ENCODE results near the gene HDDC2.

Gene HDDC2

DNA sequence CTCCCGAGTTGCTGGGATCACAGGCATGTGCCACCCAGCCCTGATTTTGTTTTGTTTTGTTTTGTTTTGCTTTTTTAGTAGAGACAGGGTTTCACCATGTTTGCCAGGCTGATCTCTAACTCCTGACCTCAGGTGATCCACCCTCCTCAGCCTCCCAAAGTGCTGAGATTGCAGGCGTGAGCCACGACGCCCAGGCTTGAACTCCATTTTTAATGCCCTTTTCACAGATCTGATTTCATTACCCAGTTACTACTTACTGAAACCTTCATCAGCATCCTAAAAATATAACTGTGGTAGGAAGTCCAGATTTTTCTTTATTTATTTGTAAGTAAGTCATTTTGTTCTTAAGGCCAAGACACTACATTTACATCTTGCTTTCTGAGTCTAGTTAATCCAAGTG is 64.0 kb downstream of the HDDC2 start:
- POLR2A ChIA-PET: no interaction called here
- TF ChIP-seq FOXM1 (IDR thresholded peaks at IDR 0.05; ENCODE audit: borderline replicate concordance) (no peak), CTBP1 (IDR thresholded peaks at IDR 0.05; ENCODE audit: borderline replicate concordance) (no peak), SUZ12 (IDR thresholded peaks at IDR 0.05) (no peak), BHLHE40 (IDR thresholded peaks at IDR 0.05; ENCODE audit: borderline replicate concordance) (no peak), ZNF384 (IDR thresholded peaks at IDR 0.05) (no peak), FOXK2 (IDR thresholded peaks at IDR 0.05) (no peak), NFRKB (IDR thresholded peaks at IDR 0.05) (no peak), HDGF (IDR thresholded peaks at IDR 0.05; ENCODE audit: borderline replicate concordance) (no peak), LEF1 (IDR thresholded peaks at IDR 0.05; ENCODE audit: borderline replicate concordance) (no peak), FOXA1 (IDR thresholded peaks at IDR 0.05) (no peak), ARNT (IDR thresholded peaks at IDR 0.05) (no peak), L3MBTL2 (conservative IDR thresholded peaks at IDR 0.05) (no peak), SP1 (IDR thresholded peaks at IDR 0.05) (no peak), TARDBP (IDR thresholded peaks at IDR 0.05) (no peak)
- DNase-seq (ENCODE audit: extremely low spot score): no peak
- CTCF ChIA-PET: no interaction called here

DNA sequence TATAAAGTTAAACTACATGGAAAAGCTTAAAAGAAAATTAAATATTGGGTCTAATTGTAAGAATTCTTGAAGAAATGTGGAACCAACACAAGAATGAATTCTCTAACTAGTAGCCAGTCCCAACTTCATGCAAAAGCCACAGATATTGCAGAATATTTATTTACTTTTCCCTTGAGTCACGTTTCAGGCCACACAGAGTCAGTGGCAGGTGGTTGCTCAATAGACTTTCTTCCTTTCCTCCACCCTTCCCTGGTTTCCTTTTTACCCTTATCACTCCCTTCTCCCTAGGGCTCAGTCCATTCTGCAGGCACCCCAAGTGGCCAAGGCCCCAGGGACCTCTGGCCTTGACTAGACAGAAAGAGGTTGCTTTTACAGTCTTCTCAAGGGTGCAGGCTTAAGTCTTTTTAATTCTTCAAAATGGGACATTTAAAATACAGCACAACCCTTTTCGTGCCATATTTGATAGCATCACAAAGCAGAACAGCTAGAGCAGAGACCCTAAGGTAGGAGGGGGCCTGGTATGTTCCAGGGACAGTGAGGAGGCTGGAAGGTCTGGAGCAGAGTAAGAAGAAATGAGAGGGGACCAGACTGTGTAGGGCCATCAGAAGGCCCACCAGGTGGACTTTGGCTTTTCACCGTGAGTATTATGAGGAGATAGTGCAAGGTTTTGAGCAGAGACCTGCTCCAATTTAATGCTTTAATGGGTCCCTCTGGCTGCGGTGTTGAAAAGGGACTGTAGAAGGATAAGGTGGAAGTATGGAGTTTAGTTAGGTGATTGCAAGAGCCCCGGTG is 65.0 kb downstream of the HDDC2 start:
- TF ChIP-seq ARNT (IDR thresholded peaks at IDR 0.05): no peak
- no peak for TF ChIP-seq L3MBTL2 (conservative IDR thresholded peaks at IDR 0.05)
- TF ChIP-seq FOXK2 (IDR thresholded peaks at IDR 0.05): no peak
- TF ChIP-seq NFRKB (IDR thresholded peaks at IDR 0.05): no peak
- TF ChIP-seq SUZ12 (IDR thresholded peaks at IDR 0.05): no peak
- TF ChIP-seq SP1 (IDR thresholded peaks at IDR 0.05): no peak
- POLR2A ChIA-PET: no interaction called here
- no peak for DNase-seq (ENCODE audit: extremely low spot score)
- CTCF ChIA-PET: no interaction called here

DNA sequence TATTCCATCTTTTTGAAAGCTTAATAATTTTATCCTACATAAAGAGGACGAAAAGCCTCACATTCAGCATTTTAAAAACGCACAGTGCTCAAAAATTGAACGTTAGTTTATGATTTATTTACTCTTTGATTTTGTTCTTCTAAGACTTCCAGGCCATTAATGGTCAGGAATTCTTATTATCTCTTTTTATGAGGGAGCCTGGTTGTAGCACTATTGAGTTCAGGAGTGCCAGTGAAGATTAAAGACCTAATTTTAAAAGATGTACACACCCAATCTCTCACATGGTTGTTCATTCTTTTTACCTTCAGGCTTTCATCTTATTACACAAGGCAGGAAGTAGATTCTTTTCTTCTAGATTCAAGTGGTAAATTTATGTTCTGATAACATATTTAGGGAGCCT is 68.6 kb downstream of the HDDC2 start:
- ChIA-PET CTCF (no interaction called here), POLR2A (no interaction called here)
- DNase-seq (ENCODE audit: extremely low spot score): no peak
- TF ChIP-seq HDGF (IDR thresholded peaks at IDR 0.05; ENCODE audit: borderline replicate concordance): no peak
- TF ChIP-seq ARNT (IDR thresholded peaks at IDR 0.05): no peak
- no peak for TF ChIP-seq SP1 (IDR thresholded peaks at IDR 0.05)
- no peak for TF ChIP-seq L3MBTL2 (conservative IDR thresholded peaks at IDR 0.05)
- no peak for TF ChIP-seq NFRKB (IDR thresholded peaks at IDR 0.05)
- TF ChIP-seq BHLHE40 (IDR thresholded peaks at IDR 0.05; ENCODE audit: borderline replicate concordance): no peak
- no peak for TF ChIP-seq FOXA1 (IDR thresholded peaks at IDR 0.05)
- TF ChIP-seq ZNF384 (IDR thresholded peaks at IDR 0.05): no peak
- no peak for TF ChIP-seq LEF1 (IDR thresholded peaks at IDR 0.05; ENCODE audit: borderline replicate concordance)
- no peak for TF ChIP-seq FOXM1 (IDR thresholded peaks at IDR 0.05; ENCODE audit: borderline replicate concordance)
- no peak for TF ChIP-seq ELF4 (IDR thresholded peaks at IDR 0.05)
- TF ChIP-seq FOXK2 (IDR thresholded peaks at IDR 0.05): no peak
- no peak for TF ChIP-seq TARDBP (IDR thresholded peaks at IDR 0.05)
- TF ChIP-seq, protein P1, sequence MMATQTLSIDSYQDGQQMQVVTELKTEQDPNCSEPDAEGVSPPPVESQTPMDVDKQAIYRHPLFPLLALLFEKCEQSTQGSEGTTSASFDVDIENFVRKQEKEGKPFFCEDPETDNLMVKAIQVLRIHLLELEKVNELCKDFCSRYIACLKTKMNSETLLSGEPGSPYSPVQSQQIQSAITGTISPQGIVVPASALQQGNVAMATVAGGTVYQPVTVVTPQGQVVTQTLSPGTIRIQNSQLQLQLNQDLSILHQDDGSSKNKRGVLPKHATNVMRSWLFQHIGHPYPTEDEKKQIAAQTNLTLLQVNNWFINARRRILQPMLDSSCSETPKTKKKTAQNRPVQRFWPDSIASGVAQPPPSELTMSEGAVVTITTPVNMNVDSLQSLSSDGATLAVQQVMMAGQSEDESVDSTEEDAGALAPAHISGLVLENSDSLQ (IDR thresholded peaks at IDR 0.05): no peak
- no peak for TF ChIP-seq SUZ12 (IDR thresholded peaks at IDR 0.05)
- no peak for TF ChIP-seq CTBP1 (IDR thresholded peaks at IDR 0.05; ENCODE audit: borderline replicate concordance)

DNA sequence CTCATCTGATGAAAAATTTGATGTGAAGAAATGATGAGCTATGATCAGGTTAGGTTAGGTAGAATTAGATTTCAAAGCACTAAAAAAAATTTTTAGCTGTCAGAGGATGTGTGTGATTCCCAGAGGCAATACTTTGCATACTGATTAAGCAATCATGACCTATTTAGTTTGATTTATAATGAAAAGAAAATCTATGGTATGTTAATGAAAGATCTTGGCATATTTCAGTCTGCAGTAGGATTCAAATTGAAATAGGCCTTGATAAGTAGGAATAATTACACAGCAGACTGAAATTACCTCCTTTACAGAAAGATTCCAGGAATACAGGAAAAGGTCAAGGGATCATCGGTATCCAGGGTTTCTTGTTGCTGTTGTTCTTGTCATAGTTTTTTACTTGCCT is 69.3 kb downstream of the HDDC2 start:
- CTCF ChIA-PET: no interaction called here
- TF ChIP-seq ZNF384 (IDR thresholded peaks at IDR 0.05) (no peak), FOXM1 (IDR thresholded peaks at IDR 0.05; ENCODE audit: borderline replicate concordance) (no peak), TARDBP (IDR thresholded peaks at IDR 0.05) (no peak), NFRKB (IDR thresholded peaks at IDR 0.05) (no peak), SP1 (IDR thresholded peaks at IDR 0.05) (no peak), CTBP1 (IDR thresholded peaks at IDR 0.05; ENCODE audit: borderline replicate concordance) (no peak), FOXK2 (IDR thresholded peaks at IDR 0.05) (no peak), FOXA1 (IDR thresholded peaks at IDR 0.05) (no peak), LEF1 (IDR thresholded peaks at IDR 0.05; ENCODE audit: borderline replicate concordance) (no peak), BHLHE40 (IDR thresholded peaks at IDR 0.05; ENCODE audit: borderline replicate concordance) (no peak), SUZ12 (IDR thresholded peaks at IDR 0.05) (no peak), L3MBTL2 (conservative IDR thresholded peaks at IDR 0.05) (no peak), HDGF (IDR thresholded peaks at IDR 0.05; ENCODE audit: borderline replicate concordance) (no peak), ARNT (IDR thresholded peaks at IDR 0.05) (no peak), ELF4 (IDR thresholded peaks at IDR 0.05) (no peak)
- TF ChIP-seq, protein P1 (IDR thresholded peaks at IDR 0.05): no peak
- POLR2A ChIA-PET: no interaction called here
- DNase-seq (ENCODE audit: extremely low spot score): no peak

DNA sequence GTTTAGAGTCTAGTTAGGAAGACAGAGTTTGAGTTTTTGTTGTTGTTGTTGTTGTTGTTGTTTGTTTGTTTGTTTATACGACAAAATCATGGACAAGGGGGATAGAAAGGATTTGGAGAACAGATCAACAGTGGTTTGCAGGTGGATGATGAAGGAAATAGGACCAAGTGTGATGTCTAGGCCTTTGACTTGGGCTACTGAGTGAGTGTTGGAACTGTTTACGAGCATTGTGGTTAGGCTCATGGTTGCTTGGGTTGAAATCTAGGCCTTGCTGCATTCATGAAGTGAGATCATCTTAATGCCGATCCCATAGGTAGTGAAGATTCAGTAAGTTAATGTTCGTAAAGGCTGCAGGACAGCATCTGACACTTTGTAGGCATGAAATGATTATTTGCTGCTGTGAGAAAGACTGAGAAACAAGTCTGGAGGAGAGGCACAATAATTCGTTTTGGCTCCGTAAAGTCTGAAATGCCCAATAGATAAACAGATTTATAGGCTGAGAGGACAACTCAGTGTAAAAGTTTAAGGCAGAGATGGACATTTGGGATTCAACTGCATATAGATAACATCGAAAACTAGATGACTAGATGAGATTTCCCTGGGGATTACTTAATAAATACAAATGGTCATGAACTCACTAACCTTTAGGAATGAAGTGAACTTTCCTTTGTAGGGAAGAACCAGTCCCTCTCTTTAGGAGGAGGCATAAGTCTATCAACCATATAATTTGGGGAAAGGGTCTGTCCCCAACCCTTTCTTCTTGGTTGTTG is 70.0 kb downstream of the HDDC2 start:
- CTCF ChIA-PET: no interaction called here
- TF ChIP-seq ELF4 (IDR thresholded peaks at IDR 0.05): no peak
- TF ChIP-seq HDGF (IDR thresholded peaks at IDR 0.05; ENCODE audit: borderline replicate concordance): no peak
- no peak for TF ChIP-seq ZNF384 (IDR thresholded peaks at IDR 0.05)
- TF ChIP-seq LEF1 (IDR thresholded peaks at IDR 0.05; ENCODE audit: borderline replicate concordance): no peak
- no peak for TF ChIP-seq BHLHE40 (IDR thresholded peaks at IDR 0.05; ENCODE audit: borderline replicate concordance)
- TF ChIP-seq FOXA1 (IDR thresholded peaks at IDR 0.05): no peak
- no peak for TF ChIP-seq TARDBP (IDR thresholded peaks at IDR 0.05)
- TF ChIP-seq SP1 (IDR thresholded peaks at IDR 0.05): no peak
- no peak for TF ChIP-seq FOXM1 (IDR thresholded peaks at IDR 0.05; ENCODE audit: borderline replicate concordance)
- no peak for DNase-seq (ENCODE audit: extremely low spot score)
- POLR2A ChIA-PET: no interaction called here

DNA sequence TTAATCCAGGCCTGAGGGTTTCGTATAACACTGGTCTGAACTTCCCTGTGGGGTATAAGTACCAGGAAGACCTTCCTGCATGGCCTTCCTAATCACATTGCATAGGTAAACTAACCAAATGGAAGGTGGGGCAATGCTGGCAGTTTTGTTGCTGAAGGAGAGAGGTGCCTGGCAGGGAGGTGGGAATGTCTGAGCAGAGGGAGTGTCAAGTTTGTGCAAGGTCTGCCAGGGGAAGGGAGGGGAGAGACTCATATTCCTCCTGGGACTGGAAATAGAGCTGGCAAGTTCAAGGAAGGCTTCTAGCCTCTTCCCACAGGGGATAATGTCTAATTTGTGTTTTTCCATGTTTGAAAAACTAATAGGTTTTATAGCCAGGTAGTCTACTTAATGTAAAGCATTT is 70.6 kb downstream of the HDDC2 start:
- TF ChIP-seq NFRKB (IDR thresholded peaks at IDR 0.05) (no peak), FOXA1 (IDR thresholded peaks at IDR 0.05) (no peak), ZNF384 (IDR thresholded peaks at IDR 0.05) (no peak)
- ChIA-PET POLR2A (no interaction called here), CTCF (no interaction called here)
- DNase-seq (ENCODE audit: extremely low spot score): no peak
